ENCODE results near the gene TTBK2. TPM values are rescaled to one million over a fixed set of nuclear protein-coding genes. Genes with fewer than 3 reads are reported as not detected.
A peak's percentile ranks its signal among the peaks of the same experiment; 100 is the strongest.

Gene TTBK2
- polyA plus RNA-seq, 3 donors: 3.7 to 9.0 (median 5.7) TPM

GRCh38 chr15:42940527-42940926 lies 19.9 kb upstream of the TTBK2 start:
- H3K4me2 ChIP-seq (replicated peaks; ENCODE audit: extremely low read depth, low read length, poor library complexity, severe bottlenecking): no peak overlapping the region
- H3K36me3 ChIP-seq (replicated peaks in 1 of 2; ENCODE audit: control insufficient read depth in 1 of 2, insufficient read depth in 2 of 2, low read length in 2 of 2): peaks cover 26 to 28% of the 10 kb centered on the region in 2 donors
- H2AFZ ChIP-seq (ENCODE audit: insufficient read depth, low read depth, low read length, poor library complexity, severe bottlenecking): no peak overlapping the region
- no CpG with 5 or more reads among the region's 1 CpG for WGBS (ENCODE audit: insufficient coverage)
- intact Hi-C loops (cut with micrococcal nuclease): no loop called here
- H3K79me2 ChIP-seq (ENCODE audit: insufficient read depth, low read length): no peaks in the 10 kb centered on the region
- Mint-ChIP-seq H3K36me3 (peaks cover 25 to 40% of the 10 kb centered on the region in 2 donors), H3K27me3 (ENCODE audit: low read depth in 3 of 3) (peaks cover 0 to 3% (median 1%) of the 10 kb centered on the region in 3 donors), H3K27ac (peak overlapping the region in 1 of 7 donors; percentile 17), H3K4me1 (no peaks in the 10 kb centered on the region), H3K9me3 (peaks cover 0 to 7% (median 0%) of the 10 kb centered on the region in 7 donors), H3K4me3 (no peak overlapping the region)
- DNase-seq: no peak
- H3K4me3 ChIP-seq (replicated peaks in 1 of 3; ENCODE audit: low read depth in 2 of 3, low read length in 3 of 3): no peak overlapping the region
- TF ChIP-seq CTCF (IDR thresholded peaks at IDR 0.05): no peak
- no peaks in the 10 kb centered on the region for H4K20me1 ChIP-seq (ENCODE audit: insufficient read depth, low read length)
- no peaks in the 10 kb centered on the region for H3K27me3 ChIP-seq (ENCODE audit: control insufficient read depth in 2 of 2, insufficient read depth in 2 of 2, low read length in 2 of 2)
- H3K9ac ChIP-seq (ENCODE audit: insufficient read depth, low read length, poor library complexity, severe bottlenecking): no peak overlapping the region
- no peaks in the 10 kb centered on the region for H3K4me1 ChIP-seq (ENCODE audit: control insufficient read depth in 1 of 2, insufficient read depth in 2 of 2, low read length in 2 of 2)
- H3K27ac ChIP-seq (ENCODE audit: low read depth in 1 of 2, low read length in 2 of 2): no peak overlapping the region
- no peaks in the 10 kb centered on the region for H3K9me3 ChIP-seq (replicated peaks in 1 of 2; ENCODE audit: control insufficient read depth in 1 of 2, insufficient read depth in 1 of 2, low read length in 2 of 2)

- Histone ChIP-seq H3K27ac (ENCODE audit: low read depth in 1 of 2, low read length in 2 of 2) (no peak overlapping the region), H3K9ac (ENCODE audit: insufficient read depth, low read length, poor library complexity, severe bottlenecking) (no peak overlapping the region), H3K27me3 (ENCODE audit: control insufficient read depth in 2 of 2, insufficient read depth in 2 of 2, low read length in 2 of 2) (no peaks in the 10 kb centered on the region), H3K4me3 (replicated peaks in 1 of 3; ENCODE audit: low read depth in 2 of 3, low read length in 3 of 3) (no peak overlapping the region), H3K9me3 (replicated peaks in 1 of 2; ENCODE audit: control insufficient read depth in 1 of 2, insufficient read depth in 1 of 2, low read length in 2 of 2) (no peaks in the 10 kb centered on the region), H3K4me1 (ENCODE audit: control insufficient read depth in 1 of 2, insufficient read depth in 2 of 2, low read length in 2 of 2) (no peaks in the 10 kb centered on the region), H3K36me3 (replicated peaks in 1 of 2; ENCODE audit: control insufficient read depth in 1 of 2, insufficient read depth in 2 of 2, low read length in 2 of 2) (peaks cover 19 to 21% of the 10 kb centered on the region in 2 donors), H2AFZ (ENCODE audit: insufficient read depth, low read depth, low read length, poor library complexity, severe bottlenecking) (no peak overlapping the region), H3K79me2 (ENCODE audit: insufficient read depth, low read length) (no peaks in the 10 kb centered on the region), H3K4me2 (replicated peaks; ENCODE audit: extremely low read depth, low read length, poor library complexity, severe bottlenecking) (no peak overlapping the region), H4K20me1 (ENCODE audit: insufficient read depth, low read length) (no peaks in the 10 kb centered on the region)
- Mint-ChIP-seq H3K27ac (no peak overlapping the region), H3K4me1 (no peaks in the 10 kb centered on the region), H3K4me3 (no peak overlapping the region), H3K27me3 (ENCODE audit: low read depth in 3 of 3) (peaks cover 0 to 3% (median 1%) of the 10 kb centered on the region in 3 donors), H3K9me3 (peaks cover 0 to 7% (median 0%) of the 10 kb centered on the region in 7 donors), H3K36me3 (peaks cover 18 to 33% of the 10 kb centered on the region in 2 donors)
- 93% methylated on average over 8 of the region's 8 CpGs for WGBS (ENCODE audit: insufficient coverage)
- no peak for TF ChIP-seq CTCF (IDR thresholded peaks at IDR 0.05)
- no peak for DNase-seq
- intact Hi-C loops (cut with micrococcal nuclease): no loop called here
Measured at GRCh38 chr15:42939841-42940240, 19.3 kb upstream of the TTBK2 start.
